ENCODE data around the gene UVRAG.

DNA sequence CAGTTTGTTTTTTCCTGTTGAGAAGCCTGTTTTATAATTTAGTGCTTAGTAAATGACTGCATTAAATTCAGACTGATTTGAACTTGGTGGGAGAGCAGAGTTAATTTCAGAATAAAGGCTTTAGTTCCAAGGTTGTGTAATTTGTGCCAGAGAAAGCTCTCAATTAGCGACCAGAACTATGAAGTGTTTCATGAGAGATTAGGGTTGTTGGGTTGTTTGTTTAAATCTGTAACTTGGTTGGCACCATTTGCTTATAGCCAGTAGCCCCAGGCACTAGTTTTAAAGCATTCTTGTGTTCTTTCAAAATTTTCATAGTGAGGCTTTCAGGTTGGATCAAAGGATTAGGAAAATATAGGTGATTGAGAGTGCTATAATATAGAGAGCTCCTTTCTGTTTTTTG is 25.5 kb downstream of the UVRAG start:
- TF ChIP-seq, protein P1, sequence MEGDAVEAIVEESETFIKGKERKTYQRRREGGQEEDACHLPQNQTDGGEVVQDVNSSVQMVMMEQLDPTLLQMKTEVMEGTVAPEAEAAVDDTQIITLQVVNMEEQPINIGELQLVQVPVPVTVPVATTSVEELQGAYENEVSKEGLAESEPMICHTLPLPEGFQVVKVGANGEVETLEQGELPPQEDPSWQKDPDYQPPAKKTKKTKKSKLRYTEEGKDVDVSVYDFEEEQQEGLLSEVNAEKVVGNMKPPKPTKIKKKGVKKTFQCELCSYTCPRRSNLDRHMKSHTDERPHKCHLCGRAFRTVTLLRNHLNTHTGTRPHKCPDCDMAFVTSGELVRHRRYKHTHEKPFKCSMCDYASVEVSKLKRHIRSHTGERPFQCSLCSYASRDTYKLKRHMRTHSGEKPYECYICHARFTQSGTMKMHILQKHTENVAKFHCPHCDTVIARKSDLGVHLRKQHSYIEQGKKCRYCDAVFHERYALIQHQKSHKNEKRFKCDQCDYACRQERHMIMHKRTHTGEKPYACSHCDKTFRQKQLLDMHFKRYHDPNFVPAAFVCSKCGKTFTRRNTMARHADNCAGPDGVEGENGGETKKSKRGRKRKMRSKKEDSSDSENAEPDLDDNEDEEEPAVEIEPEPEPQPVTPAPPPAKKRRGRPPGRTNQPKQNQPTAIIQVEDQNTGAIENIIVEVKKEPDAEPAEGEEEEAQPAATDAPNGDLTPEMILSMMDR (IDR thresholded peaks at IDR 0.05; ENCODE audit: low read depth, low read length, missing input control): no peak
- TF ChIP-seq EGR1 (IDR thresholded peaks at IDR 0.05; ENCODE audit: low read depth in 2 of 2) (no peak), TAF1 (conservative IDR thresholded peaks at IDR 0.05) (no peak), YY1 (IDR thresholded peaks at IDR 0.05) (no peak), HNF4A (conservative IDR thresholded peaks at IDR 0.05) (no peak), FOXA2 (IDR thresholded peaks at IDR 0.05) (no peak), NR2F2 (IDR thresholded peaks at IDR 0.05) (no peak), RAD21 (IDR thresholded peaks at IDR 0.05) (no peak), FOXA1 (IDR thresholded peaks at IDR 0.05) (no peak)
- TF ChIP-seq, protein P2, sequence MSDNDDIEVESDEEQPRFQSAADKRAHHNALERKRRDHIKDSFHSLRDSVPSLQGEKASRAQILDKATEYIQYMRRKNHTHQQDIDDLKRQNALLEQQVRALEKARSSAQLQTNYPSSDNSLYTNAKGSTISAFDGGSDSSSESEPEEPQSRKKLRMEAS (IDR thresholded peaks at IDR 0.05): no peak
- TF ChIP-seq, protein P3, sequence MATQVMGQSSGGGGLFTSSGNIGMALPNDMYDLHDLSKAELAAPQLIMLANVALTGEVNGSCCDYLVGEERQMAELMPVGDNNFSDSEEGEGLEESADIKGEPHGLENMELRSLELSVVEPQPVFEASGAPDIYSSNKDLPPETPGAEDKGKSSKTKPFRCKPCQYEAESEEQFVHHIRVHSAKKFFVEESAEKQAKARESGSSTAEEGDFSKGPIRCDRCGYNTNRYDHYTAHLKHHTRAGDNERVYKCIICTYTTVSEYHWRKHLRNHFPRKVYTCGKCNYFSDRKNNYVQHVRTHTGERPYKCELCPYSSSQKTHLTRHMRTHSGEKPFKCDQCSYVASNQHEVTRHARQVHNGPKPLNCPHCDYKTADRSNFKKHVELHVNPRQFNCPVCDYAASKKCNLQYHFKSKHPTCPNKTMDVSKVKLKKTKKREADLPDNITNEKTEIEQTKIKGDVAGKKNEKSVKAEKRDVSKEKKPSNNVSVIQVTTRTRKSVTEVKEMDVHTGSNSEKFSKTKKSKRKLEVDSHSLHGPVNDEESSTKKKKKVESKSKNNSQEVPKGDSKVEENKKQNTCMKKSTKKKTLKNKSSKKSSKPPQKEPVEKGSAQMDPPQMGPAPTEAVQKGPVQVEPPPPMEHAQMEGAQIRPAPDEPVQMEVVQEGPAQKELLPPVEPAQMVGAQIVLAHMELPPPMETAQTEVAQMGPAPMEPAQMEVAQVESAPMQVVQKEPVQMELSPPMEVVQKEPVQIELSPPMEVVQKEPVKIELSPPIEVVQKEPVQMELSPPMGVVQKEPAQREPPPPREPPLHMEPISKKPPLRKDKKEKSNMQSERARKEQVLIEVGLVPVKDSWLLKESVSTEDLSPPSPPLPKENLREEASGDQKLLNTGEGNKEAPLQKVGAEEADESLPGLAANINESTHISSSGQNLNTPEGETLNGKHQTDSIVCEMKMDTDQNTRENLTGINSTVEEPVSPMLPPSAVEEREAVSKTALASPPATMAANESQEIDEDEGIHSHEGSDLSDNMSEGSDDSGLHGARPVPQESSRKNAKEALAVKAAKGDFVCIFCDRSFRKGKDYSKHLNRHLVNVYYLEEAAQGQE (IDR thresholded peaks at IDR 0.05): no peak
- TF ChIP-seq, protein P4, sequence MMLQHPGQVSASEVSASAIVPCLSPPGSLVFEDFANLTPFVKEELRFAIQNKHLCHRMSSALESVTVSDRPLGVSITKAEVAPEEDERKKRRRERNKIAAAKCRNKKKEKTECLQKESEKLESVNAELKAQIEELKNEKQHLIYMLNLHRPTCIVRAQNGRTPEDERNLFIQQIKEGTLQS (IDR thresholded peaks at IDR 0.05): no peak
- TF ChIP-seq, protein P5, sequence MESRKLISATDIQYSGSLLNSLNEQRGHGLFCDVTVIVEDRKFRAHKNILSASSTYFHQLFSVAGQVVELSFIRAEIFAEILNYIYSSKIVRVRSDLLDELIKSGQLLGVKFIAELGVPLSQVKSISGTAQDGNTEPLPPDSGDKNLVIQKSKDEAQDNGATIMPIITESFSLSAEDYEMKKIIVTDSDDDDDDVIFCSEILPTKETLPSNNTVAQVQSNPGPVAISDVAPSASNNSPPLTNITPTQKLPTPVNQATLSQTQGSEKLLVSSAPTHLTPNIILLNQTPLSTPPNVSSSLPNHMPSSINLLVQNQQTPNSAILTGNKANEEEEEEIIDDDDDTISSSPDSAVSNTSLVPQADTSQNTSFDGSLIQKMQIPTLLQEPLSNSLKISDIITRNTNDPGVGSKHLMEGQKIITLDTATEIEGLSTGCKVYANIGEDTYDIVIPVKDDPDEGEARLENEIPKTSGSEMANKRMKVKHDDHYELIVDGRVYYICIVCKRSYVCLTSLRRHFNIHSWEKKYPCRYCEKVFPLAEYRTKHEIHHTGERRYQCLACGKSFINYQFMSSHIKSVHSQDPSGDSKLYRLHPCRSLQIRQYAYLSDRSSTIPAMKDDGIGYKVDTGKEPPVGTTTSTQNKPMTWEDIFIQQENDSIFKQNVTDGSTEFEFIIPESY (IDR thresholded peaks at IDR 0.05): no peak
